COLO668 (cell line): Measurements from ENCODE around the gene SYT11.
"Not testable (repeated sequence)": the region's sequence is repeated elsewhere in the genome, so short reads cannot be mapped to it uniquely, and the experiment has no call there.

Experiments
- DNase-seq: peaks from one replicate; lab custom pipeline; 2025; ENCODE audit not compliant: unreplicated experiment; lab: John Stamatoyannopoulos, UW

The SYT11 gene

GRCh38 chr1:155896476-155896875 is 37.1 kb downstream of the SYT11 start:
- DNase-seq, result not testable (repeated sequence)

- DNase-seq, result no peak
Observed at GRCh38 chr1:155897746-155898145, 38.4 kb downstream of the SYT11 start.

- no peak for DNase-seq
Observed at GRCh38 chr1:155898888-155899287, 39.5 kb downstream of the SYT11 start.

GRCh38 chr1:155899683-155900082 is 40.3 kb downstream of the SYT11 start:
- DNase-seq, result no peak

- DNase-seq, result no peak
Observed at GRCh38 chr1:155900161-155900560, 40.8 kb downstream of the SYT11 start.

GRCh38 chr1:155904261-155904660 is 44.9 kb downstream of the SYT11 start:
- no peak for DNase-seq

GRCh38 chr1:155909894-155910293 is 50.5 kb downstream of the SYT11 start:
- no peak for DNase-seq

- DNase-seq, result peak; percentile 34
Observed at GRCh38 chr1:155910621-155911121, 51.3 kb downstream of the SYT11 start.

GRCh38 chr1:155911156-155912055 is 52.0 kb downstream of the SYT11 start, which contains the start of gene RIT1:
Gene RIT1 (minus strand): TSS chr1:155911349. CDS start chr1:155910761, 588 bp downstream.
- DNase-seq, result peak; percentile 88

GRCh38 chr1:155912056-155912536 is 52.7 kb downstream of the SYT11 start:
- DNase-seq, result peak; percentile 19

GRCh38 chr1:155913969-155914757 is 54.8 kb downstream of the SYT11 start:
- DNase-seq, result no peak

GRCh38 chr1:155918660-155919059 is 59.3 kb downstream of the SYT11 start:
- DNase-seq, result no peak

GRCh38 chr1:155919801-155920200 is 60.4 kb downstream of the SYT11 start:
- DNase-seq, result no peak

GRCh38 chr1:155920717-155921116 is 61.4 kb downstream of the SYT11 start:
- no peak for DNase-seq

- DNase-seq, result no peak
Observed at GRCh38 chr1:155925506-155925905, 66.1 kb downstream of the SYT11 start.

- DNase-seq, result no peak
Observed at GRCh38 chr1:155929057-155929456, 69.7 kb downstream of the SYT11 start.

GRCh38 chr1:155930725-155931124 is 71.4 kb downstream of the SYT11 start:
- DNase-seq, result not testable (repeated sequence)

GRCh38 chr1:155931332-155932038 is 72.1 kb downstream of the SYT11 start:
- DNase-seq, result peak; percentile 12

- no peak for DNase-seq
Observed at GRCh38 chr1:155932081-155932480, 72.7 kb downstream of the SYT11 start.

GRCh38 chr1:155932487-155932886 is 73.1 kb downstream of the SYT11 start:
- no peak for DNase-seq

- peak; percentile 39 for DNase-seq
Observed at GRCh38 chr1:155933591-155934096, 74.3 kb downstream of the SYT11 start.
